Skeletal muscle satellite cell (primary cell): ENCODE measurements around the gene FABP6.

ENCODE experiments used
- H3K27me3 ChIP-seq: 2 replicates; pipeline ENCODE4 v1.7.0; 2013; ENCODE audit warnings: low read length; ENCODE audit not compliant: control insufficient read depth, insufficient read depth
- H3K36me3 ChIP-seq: 2 replicates; pipeline ENCODE4 v1.7.0; 2013; ENCODE audit warnings: mild to moderate bottlenecking, control low read depth, low read length; ENCODE audit not compliant: insufficient read depth
- H3K4me1 ChIP-seq: 2 replicates; pipeline ENCODE4 v1.7.0; 2013; ENCODE audit warnings: low read length; ENCODE audit not compliant: control insufficient read depth, insufficient read depth
- H3K4me2 ChIP-seq: 2 replicates; pipeline ENCODE4 v1.7.0; 2013; ENCODE audit warnings: mild to moderate bottlenecking, low read length
- H3K4me3 ChIP-seq: 2 replicates; pipeline ENCODE4 v1.7.0; 2013; ENCODE audit warnings: low read length
- H3K9ac ChIP-seq: 2 replicates; pipeline ENCODE4 v1.7.0; 2013; ENCODE audit warnings: mild to moderate bottlenecking, low read depth, low read length, moderate library complexity
- H3K9me3 ChIP-seq: replicated peaks from 2 replicates; pipeline ENCODE4 v1.7.0; 2013; ENCODE audit warnings: mild to moderate bottlenecking, control low read depth, low read length

FABP6 gene

GRCh38 chr5:160284291-160284873 is 55.1 kb downstream of the FABP6 start:
- H3K27me3 ChIP-seq: no peaks in the 10 kb centered on the region
- H3K4me2 ChIP-seq: no peak overlapping the region
- H3K4me3 ChIP-seq: no peak overlapping the region
- no peaks in the 10 kb centered on the region for H3K9me3 ChIP-seq
- H3K9ac ChIP-seq: no peak overlapping the region
- H3K36me3 ChIP-seq: no peaks in the 10 kb centered on the region
- H3K4me1 ChIP-seq: no peaks in the 10 kb centered on the region

- Histone ChIP-seq H3K9ac (no peak overlapping the region), H3K4me1 (no peaks in the 10 kb centered on the region), H3K4me3 (no peak overlapping the region), H3K4me2 (no peak overlapping the region), H3K36me3 (no peaks in the 10 kb centered on the region), H3K27me3 (no peaks in the 10 kb centered on the region), H3K9me3 (no peaks in the 10 kb centered on the region)
Measured at GRCh38 chr5:160285316-160285715, 56.0 kb downstream of the FABP6 start.

- H3K9me3 ChIP-seq: no peaks in the 10 kb centered on the region
- H3K4me1 ChIP-seq: no peaks in the 10 kb centered on the region
- no peaks in the 10 kb centered on the region for H3K36me3 ChIP-seq
- no peaks in the 10 kb centered on the region for H3K27me3 ChIP-seq
- H3K4me2 ChIP-seq: no peak overlapping the region
- no peak overlapping the region for H3K4me3 ChIP-seq
- H3K9ac ChIP-seq: no peak overlapping the region
Measured at GRCh38 chr5:160286947-160287346, 57.6 kb downstream of the FABP6 start.

GRCh38 chr5:160287378-160288051 is 58.2 kb downstream of the FABP6 start:
- H3K9ac ChIP-seq: no peak overlapping the region
- H3K4me2 ChIP-seq: no peak overlapping the region
- H3K36me3 ChIP-seq: no peaks in the 10 kb centered on the region
- H3K27me3 ChIP-seq: no peaks in the 10 kb centered on the region
- no peak overlapping the region for H3K4me3 ChIP-seq
- H3K4me1 ChIP-seq: no peaks in the 10 kb centered on the region
- no peaks in the 10 kb centered on the region for H3K9me3 ChIP-seq
